K562 (cell line): ENCODE data around the gene HLA-DOB. TPM values are rescaled to one million over a fixed set of nuclear protein-coding genes. Genes with fewer than 3 reads are reported as not detected.

Experiments used
- AFF4 ChIP-seq: sonication (generic); formaldehyde crosslinking; IDR thresholded peaks from 2 replicates; pipeline ENCODE4 v1.8.0; 2023; ENCODE audit warnings: mild to moderate bottlenecking, missing genetic modification reagents
- ARID3A ChIP-seq: IDR thresholded peaks from 2 replicates; pipeline ENCODE4 v1.6.1; 2012; ENCODE audit warnings: low read depth, low read length, improper control_type of control experiment, borderline replicate concordance
- BCL6 ChIP-seq: fragments of 250-450 bp; sonication (Bioruptor Pico); IDR thresholded peaks from 2 replicates; pipeline ENCODE4 v1.4.0; 2020
- CREB1 ChIP-seq, 2 experiments: sonication (generic) in 1 of 2; formaldehyde crosslinking in 1 of 2; IDR thresholded peaks; 2 replicates each; pipeline versions ENCODE4 v1.6.1 to v1.8.0; 2012 to 2022; ENCODE audit warnings: inconsistent platforms in 1 of 2, mild to moderate bottlenecking in 1 of 2, missing genetic modification reagents in 1 of 2, moderate library complexity in 1 of 2
- ELF4 ChIP-seq: fragments of 450-650 bp; formaldehyde crosslinking; IDR thresholded peaks from 2 replicates; pipeline ENCODE4 v1.4.0; 2022; ENCODE audit warnings: missing genetic modification characterization
- MYBL2 ChIP-seq, 2 experiments: fragments of 450-650 bp in 1 of 2; sonication (generic) in 1 of 2; formaldehyde crosslinking in 1 of 2; IDR thresholded peaks; 2 replicates each; pipeline versions ENCODE4 v1.6.1 to v1.8.1; 2017 to 2022; ENCODE audit warnings: borderline replicate concordance in 1 of 2, inconsistent platforms in 1 of 2, low read depth in 1 of 2, mild to moderate bottlenecking in 1 of 2, missing genetic modification reagents in 1 of 2, moderate library complexity in 1 of 2
- PYGO2 ChIP-seq: fragments of 450-650 bp; IDR thresholded peaks from 2 replicates; pipeline ENCODE4 v1.6.1; 2016; ENCODE audit warnings: mild to moderate bottlenecking, missing genetic modification characterization, moderate library complexity, missing compliant biosample characterization
- RUNX1 ChIP-seq: sonication (generic); IDR thresholded peaks from 2 replicates; pipeline ENCODE4 v1.6.1; 2016; ENCODE audit warnings: antibody characterized with exemption, low read depth
- SMC3 ChIP-seq: conservative IDR thresholded peaks from 2 replicates; pipeline ENCODE4 v1.6.1; 2011; ENCODE audit warnings: low read depth, low read length, improper control_type of control experiment; ENCODE audit not compliant: insufficient read depth
- SPI1 ChIP-seq: IDR thresholded peaks from 2 replicates; pipeline ENCODE4 v1.6.1; 2011; ENCODE audit warnings: low read depth, low read length, control low read depth, borderline replicate concordance
- TARDBP ChIP-seq: fragments of 450-650 bp; IDR thresholded peaks from 2 replicates; pipeline ENCODE4 v1.6.1; 2016
- ZBTB17 ChIP-seq: fragments of 450-650 bp; formaldehyde crosslinking; IDR thresholded peaks from 2 replicates; pipeline ENCODE4 v1.4.0; 2020; ENCODE audit warnings: mild to moderate bottlenecking
- ZNF512 ChIP-seq: IDR thresholded peaks from 2 replicates; pipeline ENCODE4 v1.6.1; 2016; ENCODE audit warnings: missing genetic modification characterization, missing compliant biosample characterization
- ZNF589 ChIP-seq: fragments of 200-800 bp; sonication (Bioruptor generic); IDR thresholded peaks from 2 replicates; pipeline ENCODE4 v1.6.1; 2016; ENCODE audit warnings: low read depth, missing genetic modification characterization, missing compliant biosample characterization
- polyA plus RNA-seq, 8 experiments: library from polyadenylated mRNA; depleted of rRNA in 4 of 8; stranded (reverse) in 5 of 8; unstranded in 3 of 8; fragments of >200 nt; fragmentation: Nextera tagmentation in 2 of 8; fragmentation: Illumina TruSeq in 1 of 8; extraction: Ambion mirVana in 2 of 8; extraction: Trizol in 1 of 8; gene quantifications; 2 replicates each; pipeline versions ENCODE4 v1.2.1 to v1.2.3, GENCODE V29; 2011 to 2014; ENCODE audit warnings: inconsistent platforms in 1 of 8, missing spikeins in 1 of 8
- total RNA-seq, 7 experiments: library from RNA; depleted of rRNA in 6 of 7; stranded (reverse); fragments of >200 nt in 6 of 7; fragmentation: Illumina TruSeq in 2 of 7; extraction: Trizol in 2 of 7; gene quantifications; 2 replicates each; pipeline versions ENCODE4 v1.2.1 to v1.2.3, GENCODE V29; 2011 to 2021; ENCODE audit warnings: low replicate concordance in 1 of 7
- TF ChIP-seq, protein P1 (sequence below): sonication (generic); formaldehyde crosslinking; IDR thresholded peaks from 2 replicates; pipeline ENCODE4 v1.8.0; 2022; ENCODE audit warnings: mild to moderate bottlenecking, missing genetic modification reagents
- TF ChIP-seq, protein P2 (sequence below): sonication (generic); formaldehyde crosslinking; IDR thresholded peaks from 2 replicates; pipeline ENCODE4 v1.8.0; 2022; ENCODE audit warnings: mild to moderate bottlenecking, missing genetic modification reagents

Gene HLA-DOB
- total and polyA plus RNA-seq, 9 of the 15 experiments (the other 6 are each of a cell fraction or from before 2014, with no cell fraction given) = 1.2 to 4.0 (median 2.5) TPM

- TF ChIP-seq ZNF512 (tag) = no peak
- TF ChIP-seq BCL6 = no peak
- no peak for TF ChIP-seq ZNF589 (CRISPR knock-in tag)
- no peak for TF ChIP-seq CREB1 (IDR thresholded peaks at IDR 0.05)
- TF ChIP-seq CREB1 (CRISPR knock-in tag; IDR thresholded peaks at IDR 0.05) = no peak
- TF ChIP-seq ZBTB17 (CRISPR knock-in tag) = no peak
- TF ChIP-seq PYGO2 (tag) = no peak
- no peak for TF ChIP-seq TARDBP
- TF ChIP-seq, protein P1, sequence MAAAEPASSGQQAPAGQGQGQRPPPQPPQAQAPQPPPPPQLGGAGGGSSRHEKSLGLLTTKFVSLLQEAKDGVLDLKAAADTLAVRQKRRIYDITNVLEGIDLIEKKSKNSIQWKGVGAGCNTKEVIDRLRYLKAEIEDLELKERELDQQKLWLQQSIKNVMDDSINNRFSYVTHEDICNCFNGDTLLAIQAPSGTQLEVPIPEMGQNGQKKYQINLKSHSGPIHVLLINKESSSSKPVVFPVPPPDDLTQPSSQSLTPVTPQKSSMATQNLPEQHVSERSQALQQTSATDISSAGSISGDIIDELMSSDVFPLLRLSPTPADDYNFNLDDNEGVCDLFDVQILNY (CRISPR knock-in tag) = no peak
- TF ChIP-seq RUNX1 = no peak
- no peak for TF ChIP-seq MYBL2 (IDR thresholded peaks at IDR 0.05; ENCODE audit: low read depth)
- TF ChIP-seq MYBL2 (CRISPR knock-in tag; IDR thresholded peaks at IDR 0.05; ENCODE audit: borderline replicate concordance) = no peak
- no peak for TF ChIP-seq ELF4 (CRISPR knock-in tag)
- TF ChIP-seq AFF4 (CRISPR knock-in tag) = no peak
- TF ChIP-seq, protein P2, sequence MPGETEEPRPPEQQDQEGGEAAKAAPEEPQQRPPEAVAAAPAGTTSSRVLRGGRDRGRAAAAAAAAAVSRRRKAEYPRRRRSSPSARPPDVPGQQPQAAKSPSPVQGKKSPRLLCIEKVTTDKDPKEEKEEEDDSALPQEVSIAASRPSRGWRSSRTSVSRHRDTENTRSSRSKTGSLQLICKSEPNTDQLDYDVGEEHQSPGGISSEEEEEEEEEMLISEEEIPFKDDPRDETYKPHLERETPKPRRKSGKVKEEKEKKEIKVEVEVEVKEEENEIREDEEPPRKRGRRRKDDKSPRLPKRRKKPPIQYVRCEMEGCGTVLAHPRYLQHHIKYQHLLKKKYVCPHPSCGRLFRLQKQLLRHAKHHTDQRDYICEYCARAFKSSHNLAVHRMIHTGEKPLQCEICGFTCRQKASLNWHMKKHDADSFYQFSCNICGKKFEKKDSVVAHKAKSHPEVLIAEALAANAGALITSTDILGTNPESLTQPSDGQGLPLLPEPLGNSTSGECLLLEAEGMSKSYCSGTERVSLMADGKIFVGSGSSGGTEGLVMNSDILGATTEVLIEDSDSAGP = no peak
- peak; percentile 69 for TF ChIP-seq SMC3
- TF ChIP-seq ARID3A = no peak
- TF ChIP-seq SPI1 = 0 out of 2 replicates have a peak, but pooled peaks have one; percentile 19
These were observed 19.7 kb downstream of the HLA-DOB start (continued) for GRCh38 chr6:32796848-32797776.
